Activated naive CD8-positive, alpha-beta T cell (primary cell): ENCODE results near the gene NUMBL.

Experiments used
- H3K27ac Mint-ChIP-seq: one replicate; pipeline ENCODE4 v1.8.0; 2021; ENCODE audit warnings: mixed read lengths
- H3K27me3 Mint-ChIP-seq: one replicate; pipeline ENCODE4 v1.8.0; 2021; ENCODE audit warnings: mixed read lengths
- H3K36me3 Mint-ChIP-seq: one replicate; pipeline ENCODE4 v1.8.0; 2021; ENCODE audit warnings: mixed read lengths
- H3K4me1 Mint-ChIP-seq: one replicate; pipeline ENCODE4 v1.8.0; 2021; ENCODE audit warnings: low read depth, mixed read lengths
- H3K4me3 Mint-ChIP-seq: one replicate; pipeline ENCODE4 v1.8.0; 2021; ENCODE audit warnings: mild to moderate bottlenecking, mixed read lengths
- H3K9me3 Mint-ChIP-seq: one replicate; pipeline ENCODE4 v1.8.0; 2021; ENCODE audit warnings: low read depth, mixed read lengths

The NUMBL gene

GRCh38 chr19:40688987-40689338 lies 1.5 kb downstream of the NUMBL start:
- Mint-ChIP-seq H3K27me3 (no peaks in the 10 kb centered on the region), H3K4me3 (no peak overlapping the region), H3K36me3 (peaks cover 7% of the 10 kb centered on the region), H3K9me3 (no peaks in the 10 kb centered on the region), H3K4me1 (peaks cover 6% of the 10 kb centered on the region), H3K27ac (no peak overlapping the region)

DNA sequence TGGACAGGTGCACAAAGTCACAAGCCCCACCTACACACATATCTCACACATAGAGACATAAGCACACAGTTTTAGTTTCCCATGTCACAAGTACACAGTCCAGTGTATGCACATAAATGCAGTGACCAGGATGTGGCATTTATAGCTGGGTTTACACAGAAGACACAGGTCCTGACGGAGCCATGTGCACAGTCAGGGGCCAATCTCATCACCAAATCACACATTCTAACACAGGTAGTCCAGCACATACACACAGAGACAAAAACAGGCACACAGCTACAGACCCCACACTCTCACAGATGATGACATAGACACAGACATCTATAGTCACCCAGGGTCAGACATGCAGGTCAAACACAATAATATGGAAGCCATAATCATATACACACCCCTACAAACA lies 2.1 kb downstream of the NUMBL start:
- Mint-ChIP-seq H3K4me3 (no peak overlapping the region), H3K4me1 (peaks cover 6% of the 10 kb centered on the region), H3K27ac (no peak overlapping the region), H3K27me3 (no peaks in the 10 kb centered on the region), H3K36me3 (peaks cover 7% of the 10 kb centered on the region), H3K9me3 (no peaks in the 10 kb centered on the region)

DNA sequence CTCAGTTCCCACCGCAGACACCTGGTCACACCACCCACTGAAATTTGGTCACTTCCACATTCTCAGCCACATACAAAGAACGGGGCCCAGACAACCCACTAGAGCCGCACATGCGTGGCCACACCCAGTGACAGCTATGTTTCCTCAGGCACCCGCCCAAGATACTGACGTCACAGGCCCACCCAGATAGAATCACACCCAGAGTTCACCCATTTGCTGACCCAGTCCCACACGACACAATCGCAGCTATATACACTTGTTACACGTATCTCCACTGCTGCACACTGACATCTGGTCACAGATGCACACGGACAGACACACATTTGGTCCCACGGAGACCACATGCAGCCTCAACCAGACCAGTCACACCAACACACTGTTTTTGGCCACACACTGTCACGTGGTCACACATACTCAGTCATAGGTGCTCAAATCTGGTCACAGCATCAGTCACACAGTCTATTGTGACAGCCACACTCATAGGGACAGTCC lies 2.9 kb downstream of the NUMBL start:
- Mint-ChIP-seq H3K36me3 (peaks cover 7% of the 10 kb centered on the region), H3K27ac (no peak overlapping the region), H3K27me3 (no peaks in the 10 kb centered on the region), H3K4me1 (peaks cover 6% of the 10 kb centered on the region), H3K9me3 (no peaks in the 10 kb centered on the region), H3K4me3 (no peak overlapping the region)

- Mint-ChIP-seq H3K27ac (no peak overlapping the region), H3K4me3 (no peak overlapping the region), H3K27me3 (no peaks in the 10 kb centered on the region), H3K4me1 (peaks cover 6% of the 10 kb centered on the region), H3K9me3 (no peaks in the 10 kb centered on the region), H3K36me3 (peaks cover 7% of the 10 kb centered on the region)
Observed at GRCh38 chr19:40686882-40687524, 3.4 kb downstream of the NUMBL start.

GRCh38 chr19:40685563-40685962 lies 4.9 kb downstream of the NUMBL start:
- H3K36me3 Mint-ChIP-seq = peaks cover 7% of the 10 kb centered on the region
- no peaks in the 10 kb centered on the region for H3K4me1 Mint-ChIP-seq
- no peaks in the 10 kb centered on the region for H3K27me3 Mint-ChIP-seq
- no peak overlapping the region for H3K27ac Mint-ChIP-seq
- no peaks in the 10 kb centered on the region for H3K9me3 Mint-ChIP-seq
- H3K4me3 Mint-ChIP-seq = no peak overlapping the region

DNA sequence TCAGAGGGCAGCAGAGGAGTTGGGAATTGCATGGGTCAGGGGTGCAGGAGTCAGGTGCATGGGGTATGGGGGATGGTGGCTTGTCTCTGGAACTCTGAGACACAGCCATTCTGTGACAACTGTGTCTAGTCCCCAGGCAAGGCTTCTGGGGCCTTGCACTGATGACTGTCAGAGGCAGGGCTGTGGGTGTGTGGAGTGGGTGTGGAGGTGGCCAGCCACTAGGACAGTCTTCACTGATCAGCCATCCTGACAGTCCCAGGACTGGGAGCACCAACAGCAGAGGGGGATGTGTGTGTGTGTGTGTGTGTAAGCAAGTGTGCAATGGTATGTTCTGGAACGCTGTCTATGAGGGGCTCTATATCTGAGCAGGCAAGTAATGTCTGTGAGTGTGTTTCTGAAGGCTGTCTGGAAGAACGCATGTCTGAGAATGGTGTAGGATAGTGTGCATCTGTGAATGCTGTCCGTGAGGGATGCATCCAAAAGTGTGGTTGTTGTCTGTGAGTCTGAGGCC lies 5.4 kb downstream of the NUMBL start:
- Mint-ChIP-seq H3K4me1 (no peaks in the 10 kb centered on the region), H3K9me3 (no peaks in the 10 kb centered on the region), H3K36me3 (peaks cover 7% of the 10 kb centered on the region), H3K27ac (no peak overlapping the region), H3K4me3 (no peak overlapping the region), H3K27me3 (no peaks in the 10 kb centered on the region)

- peaks cover 7% of the 10 kb centered on the region for H3K36me3 Mint-ChIP-seq
- H3K4me3 Mint-ChIP-seq = no peak overlapping the region
- H3K27me3 Mint-ChIP-seq = no peaks in the 10 kb centered on the region
- H3K4me1 Mint-ChIP-seq = no peaks in the 10 kb centered on the region
- no peak overlapping the region for H3K27ac Mint-ChIP-seq
- no peaks in the 10 kb centered on the region for H3K9me3 Mint-ChIP-seq
Observed at GRCh38 chr19:40684280-40684679, 6.2 kb downstream of the NUMBL start.

DNA sequence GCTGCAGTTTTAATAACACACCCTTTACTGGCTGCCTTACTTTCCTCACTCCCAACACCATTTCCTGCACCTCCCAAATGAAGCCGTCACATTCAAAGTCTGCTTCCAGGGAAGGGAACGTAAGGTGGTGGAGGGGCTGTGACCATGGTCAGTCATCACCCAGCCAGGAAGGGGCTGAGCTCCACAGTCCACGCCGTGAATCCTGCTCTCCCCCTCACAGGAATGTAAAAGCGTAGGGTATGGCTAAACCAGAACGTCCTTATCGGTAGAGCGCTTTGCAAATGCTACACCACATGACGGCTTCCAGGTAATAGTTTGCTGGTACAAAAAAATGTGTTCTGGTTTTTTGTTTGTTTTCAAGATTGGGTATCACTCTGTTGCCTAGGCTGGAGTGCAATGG lies 7.0 kb downstream of the NUMBL start:
- Mint-ChIP-seq H3K36me3 (peaks cover 7% of the 10 kb centered on the region), H3K4me1 (no peaks in the 10 kb centered on the region), H3K27me3 (no peaks in the 10 kb centered on the region), H3K4me3 (no peak overlapping the region), H3K9me3 (no peaks in the 10 kb centered on the region), H3K27ac (no peak overlapping the region)

GRCh38 chr19:40682431-40682964 lies 8.0 kb downstream of the NUMBL start:
- H3K4me3 Mint-ChIP-seq = no peak overlapping the region
- H3K36me3 Mint-ChIP-seq = peaks cover 10% of the 10 kb centered on the region
- no peak overlapping the region for H3K27ac Mint-ChIP-seq
- no peaks in the 10 kb centered on the region for H3K9me3 Mint-ChIP-seq
- H3K4me1 Mint-ChIP-seq = no peaks in the 10 kb centered on the region
- H3K27me3 Mint-ChIP-seq = no peaks in the 10 kb centered on the region

DNA sequence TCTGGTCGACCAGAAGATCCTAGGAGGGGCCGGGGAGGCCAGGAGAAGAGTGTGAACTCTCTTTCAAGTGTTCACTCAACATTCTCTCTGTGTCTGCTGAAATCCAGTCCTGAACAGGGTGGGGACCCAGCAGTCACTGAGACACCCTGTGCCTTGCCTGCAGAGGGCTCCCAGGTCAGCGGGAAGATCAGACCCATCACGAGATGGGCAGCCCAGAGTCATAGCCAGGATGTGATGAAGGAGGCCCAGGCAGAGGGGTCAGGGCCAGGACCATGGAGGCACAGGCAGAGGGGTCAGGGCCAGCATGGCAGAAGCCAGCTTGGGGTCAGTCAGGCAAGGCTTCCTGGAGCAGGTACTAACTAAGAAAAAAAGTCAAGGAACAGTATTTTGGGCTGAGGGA lies 9.4 kb downstream of the NUMBL start:
- no peak overlapping the region for H3K27ac Mint-ChIP-seq
- H3K36me3 Mint-ChIP-seq = peaks cover 8% of the 10 kb centered on the region
- H3K9me3 Mint-ChIP-seq = no peaks in the 10 kb centered on the region
- no peaks in the 10 kb centered on the region for H3K27me3 Mint-ChIP-seq
- H3K4me1 Mint-ChIP-seq = no peaks in the 10 kb centered on the region
- H3K4me3 Mint-ChIP-seq = no peak overlapping the region

GRCh38 chr19:40677156-40677555 lies 13.3 kb downstream of the NUMBL start:
- no peaks in the 10 kb centered on the region for H3K9me3 Mint-ChIP-seq
- no peak overlapping the region for H3K4me3 Mint-ChIP-seq
- H3K27me3 Mint-ChIP-seq = no peaks in the 10 kb centered on the region
- no peaks in the 10 kb centered on the region for H3K4me1 Mint-ChIP-seq
- H3K27ac Mint-ChIP-seq = no peak overlapping the region
- peaks cover 3% of the 10 kb centered on the region for H3K36me3 Mint-ChIP-seq

GRCh38 chr19:40674291-40674690 lies 16.2 kb downstream of the NUMBL start:
- Mint-ChIP-seq H3K36me3 (peaks cover 10% of the 10 kb centered on the region), H3K27me3 (no peaks in the 10 kb centered on the region), H3K4me3 (no peak overlapping the region), H3K9me3 (no peaks in the 10 kb centered on the region), H3K27ac (no peak overlapping the region), H3K4me1 (no peaks in the 10 kb centered on the region)

DNA sequence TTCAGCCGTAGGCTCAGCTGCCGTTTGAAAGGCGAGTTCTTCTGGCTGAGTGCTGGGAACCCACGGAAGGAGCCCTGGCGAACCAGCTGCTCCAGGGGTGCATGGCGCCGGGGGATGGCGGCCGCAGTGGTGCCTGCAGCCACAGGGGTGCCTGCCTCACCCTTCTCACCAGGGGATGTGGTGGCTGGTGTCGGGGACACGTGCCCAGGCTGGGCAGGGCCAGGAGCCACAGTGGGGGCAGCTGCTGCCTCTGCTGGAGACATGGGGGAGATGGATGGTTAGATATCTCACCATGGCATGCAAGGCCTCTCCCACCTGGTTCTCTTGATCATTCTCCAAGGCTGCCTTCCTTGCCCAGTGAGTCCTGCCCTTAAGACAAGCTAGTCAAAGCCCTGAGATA lies 17.1 kb downstream of the NUMBL start:
- Mint-ChIP-seq H3K27ac (no peak overlapping the region), H3K4me1 (no peaks in the 10 kb centered on the region), H3K9me3 (peaks cover 5% of the 10 kb centered on the region), H3K27me3 (no peaks in the 10 kb centered on the region), H3K36me3 (peaks cover 19% of the 10 kb centered on the region), H3K4me3 (no peak overlapping the region)

DNA sequence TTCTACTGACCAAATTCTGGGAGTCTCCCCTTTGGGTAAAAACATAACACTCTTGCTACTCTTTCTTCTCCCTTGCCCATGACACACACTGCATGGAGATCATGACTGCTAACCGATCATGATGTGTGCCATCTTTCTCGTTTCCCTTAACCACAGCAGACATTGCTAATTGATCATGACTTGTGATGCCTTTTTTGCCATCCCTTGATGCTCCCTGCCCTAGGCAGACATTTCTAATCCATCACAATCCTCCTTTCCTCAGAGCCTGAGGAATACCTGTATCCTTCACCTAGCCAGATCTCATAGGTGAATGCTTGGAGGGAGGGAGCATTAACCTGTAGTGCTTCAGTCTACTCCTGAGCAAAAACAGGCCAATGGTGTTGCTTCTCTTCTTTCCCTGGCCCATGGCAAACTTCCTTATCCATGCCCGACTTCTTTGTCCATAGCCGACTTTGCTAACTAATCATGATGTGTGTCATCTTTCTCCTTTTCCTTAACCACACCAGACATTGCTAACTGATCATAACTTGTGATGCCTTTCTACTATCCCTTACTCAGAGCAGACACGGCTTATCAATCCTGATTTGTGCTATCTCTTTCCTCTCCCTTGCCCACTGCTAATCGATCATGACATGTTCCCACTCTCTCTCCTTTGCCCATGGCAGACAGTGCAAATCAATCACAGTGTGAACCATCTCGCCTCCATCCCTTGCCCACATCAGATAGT lies 17.7 kb downstream of the NUMBL start:
- H3K9me3 Mint-ChIP-seq = peaks cover 5% of the 10 kb centered on the region
- H3K4me3 Mint-ChIP-seq = no peak overlapping the region
- no peaks in the 10 kb centered on the region for H3K27me3 Mint-ChIP-seq

GRCh38 chr19:40672038-40672437 lies 18.4 kb downstream of the NUMBL start:
- H3K36me3 Mint-ChIP-seq = peaks cover 18% of the 10 kb centered on the region
- no peak overlapping the region for H3K27ac Mint-ChIP-seq
- no peaks in the 10 kb centered on the region for H3K4me1 Mint-ChIP-seq
- no peak overlapping the region for H3K4me3 Mint-ChIP-seq
- H3K9me3 Mint-ChIP-seq = peaks cover 5% of the 10 kb centered on the region
- H3K27me3 Mint-ChIP-seq = no peaks in the 10 kb centered on the region

More for the DNA sequence above, 17.7 kb downstream of the NUMBL start:
- Mint-ChIP-seq H3K36me3 (peaks cover 20% of the 10 kb centered on the region), H3K4me1 (no peaks in the 10 kb centered on the region), H3K27ac (no peak overlapping the region)
